ENCODE results near the gene CSNK1D.

Gene CSNK1D

DNA sequence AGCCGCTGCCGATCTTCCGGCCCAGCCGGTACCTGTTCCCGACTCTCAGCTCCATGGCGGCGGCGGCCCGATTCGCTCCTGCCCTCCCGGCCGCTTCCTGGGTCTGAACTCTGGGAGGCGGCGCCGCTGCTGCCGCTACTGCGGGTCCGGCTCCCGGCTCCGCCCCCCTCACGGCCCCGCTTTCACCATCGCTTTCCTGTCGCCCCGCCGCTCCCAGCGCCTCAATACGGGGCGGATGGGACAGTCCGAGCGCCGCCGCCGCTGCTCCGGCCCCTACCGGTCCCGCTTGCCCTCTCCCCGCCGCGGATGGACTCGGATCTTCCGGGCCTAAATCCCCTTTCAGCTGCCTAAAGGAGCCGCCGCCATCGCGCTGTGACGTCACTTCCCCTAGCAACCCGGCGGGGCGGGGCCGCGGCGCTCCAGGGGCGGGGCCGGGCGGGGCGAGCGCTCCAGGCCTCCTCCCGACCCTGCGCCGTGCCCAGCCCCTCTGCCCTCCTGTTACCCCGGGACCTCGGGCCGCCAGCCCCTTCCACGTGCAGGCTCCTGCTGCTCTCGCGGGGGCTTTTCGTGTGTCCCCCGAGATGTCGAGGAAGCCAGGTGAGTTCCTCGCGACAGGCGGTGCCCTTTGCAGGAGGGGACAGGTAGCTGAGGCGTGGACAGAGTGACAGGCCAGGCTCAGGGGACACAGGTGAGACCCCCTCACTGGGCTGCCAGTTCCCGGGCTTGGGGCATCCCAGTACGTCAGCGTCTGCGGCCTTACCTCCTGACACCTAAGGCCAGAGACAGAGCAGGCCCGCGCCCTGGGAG lies at the start of gene CSNK1D:
TSS of gene CSNK1D (minus strand) at position 374 of the 807 bp plus-strand sequence. CDS start at position 55, 319 bp downstream.
- peak; percentile 96 for DNase-seq

DNA sequence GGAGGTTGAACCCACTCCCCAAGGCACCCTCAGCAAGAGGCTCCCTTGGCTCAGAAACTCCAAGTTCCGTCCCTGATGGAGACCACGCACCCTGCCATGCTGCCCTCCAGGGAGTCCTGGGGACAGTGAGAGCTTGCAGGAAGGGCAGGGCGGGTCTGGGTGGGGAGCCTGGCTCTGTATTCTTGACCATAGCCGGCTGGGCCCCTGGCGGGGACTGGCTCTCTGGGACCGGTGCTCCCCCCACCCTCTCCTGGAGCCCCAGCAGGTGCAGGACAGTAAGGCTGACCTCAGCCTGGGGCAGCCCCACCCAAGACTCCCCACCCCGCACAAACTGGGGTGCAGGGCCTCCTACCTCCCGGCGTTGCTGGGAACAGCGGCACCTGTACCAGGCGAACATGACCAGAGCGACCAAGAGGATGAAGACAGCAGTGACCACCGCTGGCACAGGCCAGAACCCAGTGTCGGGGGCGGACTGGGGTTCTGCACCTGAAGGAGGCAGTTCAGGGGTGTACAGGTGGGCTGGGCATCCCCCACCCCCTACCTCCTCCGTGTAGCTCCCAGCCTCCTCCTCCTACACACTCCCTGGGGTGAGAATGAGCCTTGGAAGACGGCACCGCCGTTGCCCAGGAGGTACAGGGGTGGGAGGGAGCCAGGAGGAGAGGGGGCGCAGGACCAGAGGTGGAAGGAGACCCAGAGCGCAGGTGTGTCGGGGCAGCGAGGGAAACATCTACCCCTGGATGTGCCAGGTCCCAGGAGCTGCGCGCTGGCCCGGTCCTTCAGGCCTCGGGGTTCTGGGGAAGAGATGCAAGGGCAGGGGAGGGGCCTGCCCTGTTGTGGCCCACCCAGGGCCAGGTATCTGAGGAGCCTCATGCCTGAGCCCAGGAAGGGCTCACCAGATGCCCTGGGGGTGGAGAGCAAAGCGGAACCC lies 49.3 kb upstream of the CSNK1D start:
- DNase-seq: peak; percentile 29

DNA sequence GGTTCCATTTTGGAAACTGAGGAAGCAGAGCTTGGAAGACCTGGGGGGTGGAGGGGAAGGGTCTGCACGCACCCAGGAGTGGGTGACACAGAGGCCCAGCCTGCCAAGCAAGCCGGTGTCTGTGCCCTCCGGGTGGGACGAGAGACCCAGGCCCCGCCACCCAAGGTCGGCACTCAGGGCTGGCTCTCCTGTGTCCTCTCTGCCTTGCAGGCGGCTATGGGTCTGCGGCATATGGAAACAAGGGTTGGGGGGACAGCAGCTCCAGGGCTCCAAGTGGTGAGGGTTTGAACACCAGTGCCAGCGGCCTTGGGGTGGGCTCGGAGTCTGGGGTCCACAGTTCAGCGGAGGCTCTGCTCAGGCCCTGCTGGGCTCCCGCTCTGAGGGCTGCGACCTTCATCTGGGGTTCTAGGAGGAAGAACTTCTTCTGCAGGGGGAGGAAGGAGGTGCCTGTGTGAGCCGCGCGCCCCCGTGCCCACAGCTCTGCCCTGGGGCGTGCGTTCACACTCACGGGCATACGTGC lies 48.5 kb upstream of the CSNK1D start:
- DNase-seq: peak; percentile 47

DNA sequence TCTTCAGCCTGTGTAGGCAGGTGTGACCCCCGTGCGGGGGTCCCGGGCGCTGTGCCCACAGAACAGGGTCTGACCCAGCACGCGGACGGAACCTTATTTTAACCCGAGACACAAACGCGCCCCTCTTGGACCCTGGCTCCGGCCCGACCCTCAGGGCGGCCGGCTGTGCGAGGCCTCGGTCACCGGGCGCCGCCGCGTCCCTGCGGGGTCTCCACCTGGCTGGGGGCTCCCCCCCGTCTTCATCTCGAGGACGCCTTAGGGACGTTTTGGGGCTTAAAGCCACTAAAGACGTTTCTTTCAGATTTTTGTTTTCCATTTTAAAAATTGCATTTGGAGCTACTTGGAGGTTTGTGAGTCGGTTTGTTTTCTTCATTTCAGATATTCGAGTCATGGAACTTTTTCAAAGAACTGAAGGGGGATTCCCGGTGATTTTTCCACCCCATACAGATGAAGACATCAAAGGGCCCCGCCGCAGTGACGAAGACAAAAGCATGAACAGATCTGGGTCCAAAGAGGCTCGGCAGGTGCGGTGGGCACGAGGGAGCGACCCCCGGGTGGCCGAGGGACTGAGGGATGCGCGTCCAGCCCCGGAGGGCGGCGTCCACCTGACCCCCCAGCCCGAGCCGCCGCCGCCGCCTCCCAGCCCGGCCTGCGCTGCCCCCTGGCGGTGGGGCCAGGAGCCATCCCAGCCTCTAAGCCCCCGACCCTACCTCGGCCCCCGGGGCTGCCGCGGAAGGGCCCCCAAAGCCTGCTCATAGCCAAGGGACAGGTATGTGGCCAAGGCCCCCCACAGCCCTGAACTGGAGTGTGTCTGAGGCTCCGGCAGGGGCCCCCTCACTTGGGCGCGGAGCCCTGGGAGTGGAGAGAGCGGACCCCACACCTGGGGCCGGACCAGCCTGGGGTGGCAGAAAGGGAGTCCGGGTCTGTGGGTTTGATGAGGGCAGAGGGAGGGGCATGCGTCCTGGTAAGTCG lies 47.7 kb upstream of the CSNK1D start:
- peak; percentile 85 for DNase-seq

DNA sequence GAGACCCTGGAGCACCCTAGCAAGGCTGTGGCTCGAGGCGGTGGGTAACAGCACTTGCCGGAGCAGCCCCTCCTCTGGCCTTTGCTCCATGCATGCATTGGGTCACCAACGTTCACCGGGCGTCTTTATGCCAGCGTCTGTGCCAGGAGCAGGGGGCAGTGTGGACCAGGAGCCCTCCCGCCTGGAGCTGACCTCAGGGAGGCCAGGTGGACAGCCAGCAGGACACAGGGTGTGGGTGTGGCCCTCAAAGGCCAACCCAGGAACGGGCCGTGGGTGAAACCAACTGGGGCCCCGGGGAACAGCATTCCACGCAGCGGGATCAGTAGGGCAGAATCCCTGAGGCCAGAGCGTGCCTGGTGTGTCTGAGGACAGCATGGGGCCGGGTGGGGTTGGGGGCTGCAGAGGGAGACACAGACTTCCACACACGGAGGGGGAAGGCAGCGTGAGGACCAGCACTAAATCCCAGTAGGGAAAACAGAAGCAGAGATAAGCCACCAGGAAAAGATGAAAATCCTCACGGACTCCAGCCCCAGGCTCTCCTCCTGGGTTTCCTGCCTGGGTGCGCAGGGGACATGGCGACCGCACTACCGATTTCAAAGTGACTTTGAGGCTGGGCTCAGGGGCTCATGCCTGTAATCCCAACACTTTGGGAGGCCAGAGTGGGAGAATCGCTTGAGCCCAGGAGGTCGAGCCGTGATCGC lies 46.8 kb upstream of the CSNK1D start:
- DNase-seq: peak; percentile 30

DNA sequence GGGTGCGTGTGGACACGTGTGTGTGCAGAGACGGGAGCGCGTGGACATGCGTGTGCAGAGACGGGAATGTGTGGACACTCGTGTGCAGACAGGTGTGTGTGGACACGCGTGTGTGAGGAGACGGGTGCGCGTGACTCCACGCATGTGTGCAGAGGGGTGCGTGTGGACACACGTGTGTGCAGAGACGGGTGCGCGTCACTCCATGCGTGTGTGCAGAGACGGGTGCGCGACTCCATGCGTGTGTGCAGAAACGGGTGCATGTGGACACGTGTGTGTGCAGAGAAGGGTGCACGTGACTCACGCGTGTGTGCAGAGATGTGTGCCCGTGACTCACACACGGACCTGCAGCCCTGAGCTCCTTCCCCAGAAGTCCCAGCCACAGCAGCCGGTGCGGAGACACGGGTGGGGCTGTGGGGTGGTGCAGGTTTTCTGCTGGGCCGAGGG lies 46.1 kb upstream of the CSNK1D start:
- no peak for DNase-seq

DNA sequence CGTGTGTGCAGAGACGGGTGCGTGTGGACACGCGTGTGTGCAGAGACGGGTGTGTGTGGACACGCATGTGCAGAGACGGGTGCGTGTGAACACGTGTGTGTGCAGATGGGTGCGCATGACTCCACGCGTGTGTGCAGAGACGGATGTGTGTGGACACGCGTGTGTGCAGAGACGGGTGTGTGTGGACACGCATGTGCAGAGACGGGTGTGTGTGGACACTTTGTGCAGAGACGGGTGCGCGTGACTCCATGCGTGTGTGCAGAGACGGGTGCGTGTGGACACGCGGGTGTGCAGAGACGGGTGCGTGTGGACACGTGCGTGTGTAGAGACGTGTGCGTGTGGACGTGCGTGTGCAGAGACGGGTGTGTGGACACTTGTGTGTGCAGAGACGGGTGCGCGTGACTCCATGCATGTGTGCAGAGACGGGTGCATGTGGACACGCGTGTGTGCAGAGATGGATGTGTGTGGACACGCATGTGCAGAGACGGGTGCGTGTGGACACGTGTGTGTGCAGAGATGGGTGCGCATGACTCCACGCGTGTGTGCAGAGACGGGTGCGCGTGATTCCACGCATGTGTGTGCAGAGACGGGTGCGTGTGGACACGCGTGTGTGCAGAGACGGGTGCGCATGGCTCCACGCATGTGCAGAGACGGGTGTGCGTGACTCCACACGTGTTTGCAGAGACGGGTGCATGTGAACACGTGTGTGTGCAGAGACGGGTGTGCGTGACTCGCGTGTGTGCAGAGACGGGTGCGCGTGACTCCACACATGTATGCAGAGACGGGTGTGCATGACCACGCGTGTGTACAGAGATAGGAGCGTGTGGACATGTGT lies 45.5 kb upstream of the CSNK1D start:
- DNase-seq: no peak

DNA sequence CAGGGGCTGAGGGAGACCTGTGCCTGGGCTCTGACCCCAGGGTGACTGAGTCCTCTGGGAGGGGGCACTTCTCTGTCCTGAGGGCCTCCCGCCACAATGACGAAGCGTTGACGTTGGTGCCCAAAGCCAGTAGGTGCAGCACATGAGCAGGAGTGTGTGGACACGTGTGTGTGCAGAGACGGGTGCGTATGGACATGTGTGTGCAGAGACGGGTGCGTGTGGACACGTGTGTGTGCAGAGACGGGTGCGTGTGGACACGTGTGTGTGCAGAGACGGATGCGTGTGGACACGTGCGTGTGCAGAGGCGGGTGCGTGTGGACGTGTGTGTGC lies 44.6 kb upstream of the CSNK1D start:
- DNase-seq: no peak

DNA sequence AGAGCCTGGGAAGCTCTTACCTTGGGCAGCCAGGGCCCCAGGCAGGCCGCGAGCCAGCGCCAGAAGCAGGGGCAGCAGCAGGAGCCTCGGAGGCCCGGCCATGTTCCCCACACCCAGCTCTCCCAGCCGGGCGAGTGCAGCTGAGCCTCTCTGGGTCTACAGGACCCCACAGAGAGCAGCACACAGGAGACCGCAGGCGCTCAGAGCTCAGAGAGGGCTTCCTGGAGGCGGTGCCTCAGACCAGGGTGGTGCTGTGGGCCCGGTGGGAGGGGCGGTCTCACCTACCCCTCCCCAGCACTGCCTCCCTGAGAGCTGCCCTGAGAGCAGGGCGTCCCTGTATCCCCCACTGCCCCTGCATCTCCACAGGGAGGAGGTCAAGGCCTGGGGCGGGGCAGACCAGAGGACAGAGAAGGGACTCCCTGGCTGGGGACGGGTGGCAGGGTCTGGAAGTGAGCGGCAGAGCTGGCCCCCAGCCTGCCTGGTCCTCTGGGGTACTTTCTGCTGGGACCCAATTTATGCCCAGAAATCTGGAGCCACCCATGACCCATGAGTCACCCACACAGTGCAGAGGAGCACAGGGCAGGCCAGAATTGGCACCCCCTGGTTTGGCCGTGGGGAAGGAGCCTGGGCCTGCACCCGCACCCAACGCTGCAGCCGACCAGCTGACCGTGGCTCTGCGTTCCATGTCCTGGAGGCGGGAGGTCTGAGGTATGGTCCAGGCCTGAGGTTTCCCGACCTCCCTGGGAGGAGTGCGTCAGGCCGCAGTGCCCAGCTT lies 44.1 kb upstream of the CSNK1D start, which contains the start of gene CD7:
TSS of gene CD7 (minus strand) at position 215 of the 775 bp plus-strand sequence. CDS start at position 102, 113 bp downstream.
- peak; percentile 83 for DNase-seq

DNA sequence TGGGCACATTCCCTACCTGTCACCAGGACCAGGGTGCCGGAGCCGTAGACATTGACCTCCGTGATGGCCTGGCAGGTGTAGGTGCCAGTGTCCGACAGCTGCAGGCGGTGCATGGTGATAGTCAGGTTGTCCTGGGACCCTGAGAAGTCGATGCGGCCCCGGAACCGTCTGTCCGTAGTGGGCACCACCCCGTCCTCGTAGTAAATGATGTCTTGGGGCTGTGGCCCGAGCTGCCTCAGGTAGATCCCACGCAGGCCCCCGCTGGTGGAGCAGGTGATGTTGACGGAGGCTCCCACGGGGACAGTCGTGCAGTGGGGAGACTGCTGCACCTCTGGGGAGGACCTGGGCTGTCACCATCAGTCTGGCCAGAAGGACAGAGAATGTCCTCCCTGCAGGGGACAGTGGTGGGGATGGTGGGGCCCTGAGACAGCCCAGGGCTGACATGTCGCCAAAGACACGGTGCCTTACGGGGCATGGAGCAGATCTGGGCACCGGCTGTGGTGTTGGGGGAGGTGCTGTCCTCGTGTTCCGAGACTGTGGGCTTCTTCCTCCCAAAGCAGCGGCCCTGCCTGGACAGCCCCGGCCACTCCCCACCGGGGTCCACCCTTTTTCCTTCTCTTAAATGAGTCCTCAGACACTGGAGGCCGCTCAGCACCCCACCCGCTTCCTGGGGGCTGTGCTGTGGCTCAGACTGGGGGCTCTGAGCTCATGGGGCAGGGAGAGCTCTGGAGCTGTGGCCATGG lies 43.3 kb upstream of the CSNK1D start:
- peak; percentile 54 for DNase-seq

DNA sequence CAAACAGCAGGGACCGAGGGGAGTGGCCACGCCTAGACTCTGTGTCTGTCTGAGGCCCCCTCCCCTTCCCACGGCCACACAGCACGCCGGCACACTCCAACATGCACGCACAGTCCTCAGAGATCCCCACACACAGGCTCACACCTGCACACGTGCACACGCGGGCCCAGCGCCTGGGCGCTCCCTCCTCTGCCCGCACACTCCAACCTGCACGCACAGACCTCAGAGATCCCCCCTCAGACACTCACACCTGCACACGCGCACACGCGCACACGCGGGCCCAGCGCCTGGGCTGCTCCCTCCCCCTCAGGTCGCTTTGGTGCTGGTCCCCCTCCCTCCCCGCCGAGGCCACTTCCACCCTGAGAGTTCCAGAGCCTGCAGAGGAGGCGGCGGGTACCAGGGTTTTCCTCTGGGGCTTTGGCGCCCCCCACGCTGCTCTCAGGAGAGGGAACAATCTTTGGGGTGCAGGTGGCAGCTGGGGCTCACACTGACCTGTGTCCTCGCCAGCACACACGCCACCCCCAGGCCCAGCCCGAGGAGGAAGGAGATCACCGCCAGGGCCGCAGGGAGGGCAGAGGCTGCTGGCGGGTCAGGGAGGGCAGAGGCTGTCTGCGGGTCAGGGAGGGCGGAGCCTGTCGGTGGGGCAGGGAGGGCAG lies 42.3 kb upstream of the CSNK1D start:
- DNase-seq: peak; percentile 68

DNA sequence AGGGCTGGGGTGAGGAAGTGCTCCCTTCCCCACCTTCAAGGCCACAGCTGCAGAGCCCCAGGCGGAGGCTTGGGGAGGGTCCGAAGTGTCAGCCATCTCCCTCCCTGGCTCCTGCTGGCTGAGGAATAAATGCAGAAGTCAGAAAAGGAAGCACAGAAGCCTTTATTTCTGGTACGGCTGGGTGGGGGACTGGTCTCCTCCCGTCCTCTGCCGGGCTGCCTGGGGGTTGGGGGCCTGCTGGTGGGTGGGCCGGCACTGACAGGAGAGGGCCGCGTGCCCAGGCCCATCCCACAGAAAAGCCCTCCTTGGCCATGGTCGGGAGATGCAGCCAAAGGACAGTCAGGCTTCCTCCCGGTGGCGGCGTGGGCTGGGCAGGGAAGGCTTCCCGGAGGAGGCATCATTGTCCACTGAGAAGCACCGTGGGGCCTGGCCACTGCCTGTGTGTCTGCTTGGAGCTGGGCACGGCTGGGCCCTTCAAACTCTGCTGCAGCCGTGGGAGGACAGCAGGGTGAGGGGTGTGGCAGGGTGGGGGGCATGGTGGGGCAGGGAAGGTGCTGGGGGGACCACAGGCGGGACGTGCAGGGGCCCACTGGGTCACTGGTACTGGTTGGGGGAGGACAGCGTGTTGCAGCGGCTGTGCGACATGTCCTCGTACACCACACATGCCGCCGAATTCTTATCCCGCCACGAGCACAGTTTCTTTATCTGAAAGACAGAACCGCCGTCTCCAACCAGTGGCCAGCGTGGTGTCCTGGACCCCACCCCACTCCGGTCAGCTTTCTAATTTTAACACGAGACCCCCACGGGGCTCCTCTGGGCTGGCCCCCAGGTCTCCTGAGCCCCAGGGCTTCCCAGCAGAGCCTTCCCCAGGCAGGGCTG lies 41.5 kb upstream of the CSNK1D start:
- no peak for DNase-seq

DNA sequence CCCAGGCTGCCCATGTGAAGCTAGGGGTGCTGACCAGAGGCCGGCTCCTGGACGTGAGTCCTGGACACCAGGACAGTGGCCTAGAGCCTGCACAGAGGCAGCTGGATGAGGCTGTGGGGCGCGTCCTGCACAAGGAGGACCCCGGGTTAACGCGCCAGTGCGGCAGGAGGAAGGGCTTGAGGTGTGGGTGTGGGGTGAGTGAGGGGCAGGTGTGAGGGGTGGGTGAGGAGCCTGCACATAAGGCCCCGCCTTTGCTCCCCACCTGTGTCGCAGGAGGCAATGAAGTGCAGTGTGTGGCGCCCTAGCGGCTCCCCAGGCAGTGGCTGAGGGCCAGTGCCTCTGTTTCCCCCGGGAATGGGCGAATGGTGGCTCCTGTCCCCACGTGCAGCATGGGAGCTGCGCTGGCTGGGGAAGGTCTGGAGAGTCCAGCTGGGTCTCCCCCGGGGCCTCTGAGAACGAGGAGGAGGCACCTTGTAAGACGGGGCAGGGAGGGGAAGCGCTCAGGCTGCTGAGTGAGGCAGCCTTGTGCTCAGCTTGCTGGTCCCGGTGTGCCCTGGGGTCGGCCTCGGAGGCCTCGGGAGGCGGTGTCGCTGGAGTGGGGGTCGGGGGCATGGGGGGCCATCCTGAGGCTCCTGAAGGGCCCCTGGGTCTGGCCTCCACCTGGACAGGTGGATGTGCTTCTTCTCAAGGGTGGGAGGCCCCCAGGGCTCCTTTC lies 40.7 kb upstream of the CSNK1D start:
- DNase-seq: no peak

DNA sequence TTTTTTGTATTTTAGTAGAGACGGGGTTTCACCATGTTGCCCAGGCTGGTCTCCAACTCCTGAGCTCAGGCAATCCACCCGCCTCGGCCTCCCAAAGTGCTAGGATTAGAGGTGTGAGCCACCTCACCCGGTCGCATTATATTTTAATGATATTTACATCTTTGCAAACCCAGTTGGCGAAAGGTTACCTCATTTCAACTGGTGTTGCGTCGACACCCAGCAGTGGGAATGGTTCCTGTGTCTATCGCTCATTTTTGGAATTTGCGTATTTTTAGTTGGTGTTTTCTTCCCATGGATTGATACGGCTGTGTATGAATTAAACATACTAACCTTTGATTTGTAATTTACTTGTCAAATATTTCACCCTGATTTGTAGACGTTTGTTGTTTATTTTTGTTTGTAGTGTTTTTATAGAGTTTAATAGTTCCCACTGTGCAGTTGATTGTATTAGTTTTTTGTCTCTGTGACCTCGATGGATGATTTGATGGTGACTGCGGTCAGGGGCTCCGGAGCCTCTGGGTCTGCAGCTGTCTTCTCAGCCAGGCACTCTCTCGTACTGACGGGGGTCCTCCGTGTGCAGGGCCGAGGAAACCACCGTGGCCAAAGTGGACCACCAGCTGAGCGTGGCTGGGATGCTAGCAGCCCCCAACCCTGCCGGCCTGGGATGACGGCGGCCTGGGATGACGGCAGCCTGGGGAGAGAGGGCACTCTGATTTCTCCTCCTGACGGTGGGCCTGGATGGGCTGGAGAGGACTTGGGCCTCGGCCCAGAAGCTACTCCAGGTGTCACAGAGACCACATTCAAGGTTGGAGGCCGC lies 39.9 kb upstream of the CSNK1D start:
- DNase-seq: no peak

DNA sequence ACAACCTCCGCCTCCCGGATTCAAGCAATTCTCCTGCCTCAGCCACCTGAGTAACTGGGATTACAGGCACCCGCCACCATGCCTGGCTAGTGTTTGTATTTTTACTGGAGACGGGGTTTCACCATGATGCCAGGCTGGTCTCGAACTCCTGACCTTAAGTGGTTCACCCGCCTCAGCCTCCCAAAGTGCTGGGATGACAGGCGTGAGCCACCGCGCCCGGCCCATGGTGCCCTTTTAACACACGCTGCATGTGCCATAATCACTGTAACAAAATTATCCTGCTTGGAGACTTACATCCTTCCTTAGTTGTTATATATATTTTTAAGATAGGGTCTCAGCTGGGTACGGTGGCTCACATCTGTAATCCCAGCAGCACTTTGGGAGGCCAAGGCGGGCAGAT lies 38.5 kb upstream of the CSNK1D start:
- DNase-seq: no peak

DNA sequence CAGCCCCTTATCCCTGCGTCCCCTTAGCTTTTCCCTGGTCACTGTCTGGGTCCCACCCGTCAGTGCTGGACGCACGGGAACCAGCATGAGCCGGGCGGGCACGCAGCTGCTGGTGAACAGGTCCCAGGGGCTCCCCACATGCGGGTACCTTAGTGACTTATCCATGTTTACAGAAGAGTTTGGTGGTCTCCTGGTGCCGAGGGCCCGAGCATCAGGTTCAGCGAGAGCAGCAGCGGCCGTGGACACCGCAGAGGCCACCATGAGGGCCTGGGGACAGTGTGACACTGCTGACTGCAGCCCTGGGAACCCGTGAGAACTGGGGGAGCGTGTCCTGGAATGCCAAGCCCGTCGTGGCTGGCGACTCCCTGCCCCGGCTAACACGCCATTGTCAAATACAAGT lies 37.4 kb upstream of the CSNK1D start:
- DNase-seq: no peak
